Immature natural killer cell (primary cell): Measurements from ENCODE around the gene FADS3. TPM values are rescaled to one million over a fixed set of nuclear protein-coding genes. Genes with fewer than 3 reads are reported as not detected.

Source experiments
- polyA plus RNA-seq, 3 donors: library from polyadenylated mRNA; unstranded; fragments of 300-500 nt; fragmentation: Illumina TruSeq; gene quantifications; one replicate each; pipeline ENCODE4 v1.2.3, GENCODE V29; 2021

The FADS3 gene
- polyA plus RNA-seq, 3 donors from 2014 or later: 3.2 to 6.2 (median 3.9) TPM

Other genes with a start within 250 kb of the FADS3 start
- not detected for gene DAGLA, start 211.2 kb downstream of the FADS3 start, polyA plus RNA-seq
- 1 to 10 TPM in 1 of 3 donors, under 1 TPM in 1, not detected in 1; 0.43 to 2.4 TPM for gene MYRF, start 138.9 kb downstream of the FADS3 start, polyA plus RNA-seq
- gene TMEM258, start 98.9 kb downstream of the FADS3 start, polyA plus RNA-seq: 100 to 1,000 TPM; 160 to 274 (median 225) TPM
- 10 to 100 TPM; 20.3 to 31.3 (median 24.6) TPM for gene FEN1, start 98.6 kb downstream of the FADS3 start, polyA plus RNA-seq
- 10 to 100 TPM; 11.5 to 18.7 (median 17.7) TPM for gene FADS1, start 74.5 kb downstream of the FADS3 start, polyA plus RNA-seq
- 10 to 100 TPM; 21.9 to 28.7 (median 22.0) TPM for gene FADS2, start 63.2 kb downstream of the FADS3 start, polyA plus RNA-seq
- not detected for gene RAB3IL1, start 26.0 kb upstream of the FADS3 start, polyA plus RNA-seq
- 1 to 10 TPM in 2 of 3 donors, under 1 TPM in 1; 0.64 to 1.1 (median 1.0) TPM for gene BEST1, start 58.8 kb upstream of the FADS3 start, polyA plus RNA-seq
- 1,000 to 10,000 TPM; 1,906 to 2,262 (median 2,182) TPM for gene FTH1, start 76.1 kb upstream of the FADS3 start, polyA plus RNA-seq
- gene INCENP, start 232.5 kb upstream of the FADS3 start, polyA plus RNA-seq: 1 to 10 TPM; 1.9 to 3.1 (median 2.7) TPM